ENCODE data around the gene KCNK17.
"Not testable (repeated sequence)": the region's sequence is repeated elsewhere in the genome, so short reads cannot be mapped to it uniquely, and the experiment has no call there.

The KCNK17 gene

GRCh38 chr6:39301606-39302005, 12.6 kb downstream of the KCNK17 start:
- no peak for DNase-seq

GRCh38 chr6:39300739-39301138, 13.5 kb downstream of the KCNK17 start:
- DNase-seq = no peak

- no peak for DNase-seq
Observed at GRCh38 chr6:39298061-39298460, 16.2 kb downstream of the KCNK17 start.

GRCh38 chr6:39296745-39297640, 17.2 kb downstream of the KCNK17 start:
- DNase-seq = no peak

GRCh38 chr6:39295611-39296011, 18.6 kb downstream of the KCNK17 start:
- no peak for DNase-seq

GRCh38 chr6:39294899-39295298, 19.3 kb downstream of the KCNK17 start:
- no peak for DNase-seq

- DNase-seq = no peak
Observed at GRCh38 chr6:39294133-39294532, 20.1 kb downstream of the KCNK17 start.

GRCh38 chr6:39292637-39293036, 21.6 kb downstream of the KCNK17 start:
- DNase-seq = no peak

GRCh38 chr6:39289490-39289889, 24.7 kb downstream of the KCNK17 start:
- DNase-seq = no peak

GRCh38 chr6:39287601-39288000, 26.6 kb downstream of the KCNK17 start:
- DNase-seq = no peak

- not testable (repeated sequence) for DNase-seq
Observed at GRCh38 chr6:39286596-39286995, 27.6 kb downstream of the KCNK17 start.

GRCh38 chr6:39282774-39283173, 31.4 kb downstream of the KCNK17 start:
- DNase-seq = no peak

GRCh38 chr6:39281312-39281980, 32.8 kb downstream of the KCNK17 start:
- DNase-seq = no peak

- DNase-seq = no peak
Observed at GRCh38 chr6:39280247-39280731, 33.9 kb downstream of the KCNK17 start.

GRCh38 chr6:39279539-39279938, 34.7 kb downstream of the KCNK17 start:
- no peak for DNase-seq

GRCh38 chr6:39276379-39276995, 37.7 kb downstream of the KCNK17 start:
- DNase-seq = no peak

- DNase-seq = no peak
Observed at GRCh38 chr6:39274903-39275302, 39.3 kb downstream of the KCNK17 start.

GRCh38 chr6:39274471-39274870, 39.7 kb downstream of the KCNK17 start:
- DNase-seq = no peak

GRCh38 chr6:39273406-39273821, 40.8 kb downstream of the KCNK17 start:
- DNase-seq = no peak

GRCh38 chr6:39269961-39270360, 44.3 kb downstream of the KCNK17 start:
- DNase-seq = no peak

- no peak for DNase-seq
Observed at GRCh38 chr6:39268721-39269120, 45.5 kb downstream of the KCNK17 start.

GRCh38 chr6:39268171-39268570, 46.0 kb downstream of the KCNK17 start:
- no peak for DNase-seq

- DNase-seq = no peak
Observed at GRCh38 chr6:39266782-39267355, 47.4 kb downstream of the KCNK17 start.

Measured in bone marrow (tissue), 2 donors.